NB4 (cell line): ENCODE data around the gene SIX1.

Experiments
- MYC ChIP-seq: IDR thresholded peaks from 2 replicates; pipeline ENCODE4 v1.6.1; 2011; ENCODE audit warnings: low read depth, low read length
- POLR2A ChIP-seq: IDR thresholded peaks from 2 replicates; pipeline ENCODE4 v1.6.1; 2011; ENCODE audit warnings: mild to moderate bottlenecking; ENCODE audit not compliant: insufficient read length; ENCODE audit errors: extremely low read depth
- TF ChIP-seq, protein P1 (sequence below): IDR thresholded peaks from one replicate; pipeline ENCODE4 v1.5.1; 2012; ENCODE audit warnings: low read depth, low read length
- TF ChIP-seq, protein P2 (sequence below): IDR thresholded peaks from 2 replicates; pipeline ENCODE4 v1.6.1; 2011; ENCODE audit warnings: low read depth, low read length

DNA sequence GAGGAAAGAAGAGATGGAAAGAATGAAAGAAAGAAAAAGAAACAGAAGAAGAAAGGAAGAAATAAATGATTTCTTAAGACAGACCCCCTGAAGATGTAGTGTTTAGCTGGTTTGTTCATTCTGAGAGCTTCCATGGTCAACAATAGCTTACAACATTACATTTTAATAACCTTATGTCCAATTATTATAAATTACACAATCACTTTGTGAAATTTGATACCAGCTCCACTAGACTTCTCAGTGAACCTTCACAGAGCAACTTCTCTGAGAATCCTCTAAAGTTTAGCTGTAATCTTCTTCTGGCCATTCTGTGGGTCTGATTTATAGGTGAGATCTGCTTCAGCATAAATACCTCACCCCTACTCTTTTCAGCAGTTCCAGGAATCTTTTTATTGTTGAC lies 27.9 kb downstream of the SIX1 start:
- TF ChIP-seq, protein P1, sequence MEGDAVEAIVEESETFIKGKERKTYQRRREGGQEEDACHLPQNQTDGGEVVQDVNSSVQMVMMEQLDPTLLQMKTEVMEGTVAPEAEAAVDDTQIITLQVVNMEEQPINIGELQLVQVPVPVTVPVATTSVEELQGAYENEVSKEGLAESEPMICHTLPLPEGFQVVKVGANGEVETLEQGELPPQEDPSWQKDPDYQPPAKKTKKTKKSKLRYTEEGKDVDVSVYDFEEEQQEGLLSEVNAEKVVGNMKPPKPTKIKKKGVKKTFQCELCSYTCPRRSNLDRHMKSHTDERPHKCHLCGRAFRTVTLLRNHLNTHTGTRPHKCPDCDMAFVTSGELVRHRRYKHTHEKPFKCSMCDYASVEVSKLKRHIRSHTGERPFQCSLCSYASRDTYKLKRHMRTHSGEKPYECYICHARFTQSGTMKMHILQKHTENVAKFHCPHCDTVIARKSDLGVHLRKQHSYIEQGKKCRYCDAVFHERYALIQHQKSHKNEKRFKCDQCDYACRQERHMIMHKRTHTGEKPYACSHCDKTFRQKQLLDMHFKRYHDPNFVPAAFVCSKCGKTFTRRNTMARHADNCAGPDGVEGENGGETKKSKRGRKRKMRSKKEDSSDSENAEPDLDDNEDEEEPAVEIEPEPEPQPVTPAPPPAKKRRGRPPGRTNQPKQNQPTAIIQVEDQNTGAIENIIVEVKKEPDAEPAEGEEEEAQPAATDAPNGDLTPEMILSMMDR: no peak
- TF ChIP-seq POLR2A (no peak), MYC (no peak)
- TF ChIP-seq, protein P2, sequence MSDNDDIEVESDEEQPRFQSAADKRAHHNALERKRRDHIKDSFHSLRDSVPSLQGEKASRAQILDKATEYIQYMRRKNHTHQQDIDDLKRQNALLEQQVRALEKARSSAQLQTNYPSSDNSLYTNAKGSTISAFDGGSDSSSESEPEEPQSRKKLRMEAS: no peak
